Stimulated activated CD8-positive, alpha-beta memory T cell treated with anti-CD3 and anti-CD28 coated beads, Interleukin-7, amount 100 ng/mL, for 48 hours (primary cell): Measurements from ENCODE around the gene UGT2B7.
"Not testable (repeated sequence)": the region's sequence is repeated elsewhere in the genome, so short reads cannot be mapped to it uniquely, and the experiment has no call there.

Experiments
- DNase-seq, 2 donors: peaks; one replicate each; pipeline ENCODE4 v3.0.0-alpha.2; 2020; ENCODE audit warnings: low read depth in 1 of 2; ENCODE audit errors: extremely low read depth in 1 of 2

The UGT2B7 gene

GRCh38 chr4:69078852-69079251 lies 17.4 kb upstream of the UGT2B7 start:
- no peak for DNase-seq

DNA sequence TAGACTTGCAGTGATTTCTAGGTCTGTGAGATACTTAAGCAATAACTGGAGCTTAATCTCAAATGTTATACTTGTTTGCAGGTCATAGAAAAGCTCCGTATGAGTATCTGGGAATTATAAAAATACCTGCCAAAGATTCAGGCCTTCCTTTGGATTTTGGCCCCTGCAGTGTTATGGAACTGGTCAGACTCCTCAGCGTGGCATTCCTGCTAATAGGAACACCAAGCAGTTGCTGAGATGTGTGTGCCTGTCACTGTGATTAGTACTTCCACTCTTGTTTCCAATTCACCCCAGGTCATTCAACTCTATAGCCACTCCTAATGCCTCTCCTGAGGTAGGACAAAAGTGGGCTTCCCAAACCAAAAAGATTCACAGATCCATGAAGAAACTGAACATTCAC lies 7.8 kb upstream of the UGT2B7 start:
- no peak for DNase-seq

- DNase-seq = no peak
Measured at GRCh38 chr4:69089388-69089787, 6.9 kb upstream of the UGT2B7 start.

GRCh38 chr4:69092190-69092589 lies 4.1 kb upstream of the UGT2B7 start:
- DNase-seq = no peak

DNA sequence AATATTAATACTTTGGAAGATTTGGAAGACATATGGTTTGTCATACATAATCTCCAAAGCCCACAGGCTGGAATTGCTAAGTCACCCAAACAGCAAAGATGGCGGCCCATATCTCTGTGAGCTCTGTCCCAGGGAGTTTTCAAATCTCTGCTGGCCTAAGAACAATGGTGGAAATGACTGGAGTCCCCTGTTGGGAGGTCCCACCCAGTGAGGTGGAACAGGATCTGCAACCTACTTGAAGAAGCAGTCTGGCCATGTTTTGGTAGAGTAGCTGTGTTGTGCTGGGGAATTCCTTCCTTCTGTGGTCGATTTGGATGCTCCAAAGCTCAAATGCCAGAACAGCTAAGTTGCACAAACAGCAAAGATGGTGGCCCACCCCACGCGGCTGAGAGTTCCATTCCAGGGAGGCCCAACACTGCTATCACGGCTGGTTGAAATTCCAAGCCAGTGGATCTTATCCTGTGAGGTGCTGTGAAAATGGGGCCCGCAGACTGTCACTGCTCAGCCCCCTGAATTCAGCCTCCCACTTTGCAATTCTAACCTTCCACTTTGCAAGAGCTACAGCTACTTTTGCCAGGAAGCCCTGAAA lies 3.2 kb upstream of the UGT2B7 start:
- no peak for DNase-seq

DNA sequence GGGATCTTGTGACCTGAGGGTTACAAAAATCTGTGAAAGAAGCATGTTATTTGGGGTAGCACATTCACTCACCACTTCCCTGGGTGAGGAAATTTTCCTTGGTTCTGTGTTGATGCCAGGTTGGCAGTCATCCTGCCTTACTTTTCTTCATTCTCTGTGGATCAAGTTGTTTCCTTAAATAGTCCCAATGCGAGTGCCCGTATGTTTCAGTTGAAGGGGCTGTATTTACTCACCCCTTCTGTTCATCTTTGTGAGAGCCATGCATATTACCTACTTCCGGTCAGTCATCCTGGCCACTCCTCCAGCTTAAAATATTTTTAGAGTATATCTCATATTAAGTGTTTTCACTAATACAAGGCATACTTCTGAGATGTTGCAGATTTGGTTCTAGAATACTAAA lies 2.6 kb upstream of the UGT2B7 start:
- DNase-seq = no peak

DNA sequence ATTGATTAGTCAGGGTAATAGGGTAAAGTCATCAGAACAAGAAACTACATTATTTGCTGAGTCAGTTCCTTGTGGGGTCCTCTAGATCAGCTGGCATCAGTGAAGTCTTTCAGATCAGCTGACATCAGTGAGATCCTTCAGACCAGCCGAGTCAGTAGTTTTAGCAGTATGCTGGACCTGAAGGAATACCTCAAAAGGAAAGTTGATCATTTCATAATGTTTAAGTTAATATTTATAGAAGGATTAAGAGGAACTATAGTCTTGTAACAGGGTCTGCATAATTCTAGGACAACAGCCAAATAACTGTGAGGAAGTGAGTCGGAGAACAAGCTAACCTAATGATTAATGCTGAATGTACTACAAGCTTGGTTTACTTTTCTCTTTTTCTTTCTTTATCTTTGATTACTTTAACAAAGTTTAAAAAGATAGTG lies 958 bp upstream of the UGT2B7 start:
- no peak for DNase-seq

- no peak for DNase-seq
Measured at GRCh38 chr4:69096810-69097209, 536 bp downstream of the UGT2B7 start.

DNA sequence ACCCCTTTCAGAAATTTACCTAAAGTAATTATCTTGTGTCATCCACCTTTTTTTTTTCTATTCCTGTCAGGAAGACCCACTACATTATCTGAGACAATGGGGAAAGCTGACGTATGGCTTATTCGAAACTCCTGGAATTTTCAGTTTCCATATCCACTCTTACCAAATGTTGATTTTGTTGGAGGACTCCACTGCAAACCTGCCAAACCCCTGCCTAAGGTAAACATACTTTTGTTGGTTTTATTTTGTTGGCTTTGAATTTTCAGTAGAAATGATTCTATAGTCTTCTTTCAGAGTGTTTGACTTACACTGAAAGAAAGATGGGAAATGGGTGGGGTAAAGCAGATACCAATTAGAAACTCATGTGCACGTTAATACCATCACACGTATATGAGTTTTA lies 2.2 kb downstream of the UGT2B7 start:
- no peak for DNase-seq

GRCh38 chr4:69099910-69100309 lies 3.6 kb downstream of the UGT2B7 start:
- no peak for DNase-seq

- not testable (repeated sequence) for DNase-seq
Measured at GRCh38 chr4:69102668-69103067, 6.4 kb downstream of the UGT2B7 start.

- DNase-seq = no peak
Measured at GRCh38 chr4:69104719-69105275, 8.5 kb downstream of the UGT2B7 start.

DNA sequence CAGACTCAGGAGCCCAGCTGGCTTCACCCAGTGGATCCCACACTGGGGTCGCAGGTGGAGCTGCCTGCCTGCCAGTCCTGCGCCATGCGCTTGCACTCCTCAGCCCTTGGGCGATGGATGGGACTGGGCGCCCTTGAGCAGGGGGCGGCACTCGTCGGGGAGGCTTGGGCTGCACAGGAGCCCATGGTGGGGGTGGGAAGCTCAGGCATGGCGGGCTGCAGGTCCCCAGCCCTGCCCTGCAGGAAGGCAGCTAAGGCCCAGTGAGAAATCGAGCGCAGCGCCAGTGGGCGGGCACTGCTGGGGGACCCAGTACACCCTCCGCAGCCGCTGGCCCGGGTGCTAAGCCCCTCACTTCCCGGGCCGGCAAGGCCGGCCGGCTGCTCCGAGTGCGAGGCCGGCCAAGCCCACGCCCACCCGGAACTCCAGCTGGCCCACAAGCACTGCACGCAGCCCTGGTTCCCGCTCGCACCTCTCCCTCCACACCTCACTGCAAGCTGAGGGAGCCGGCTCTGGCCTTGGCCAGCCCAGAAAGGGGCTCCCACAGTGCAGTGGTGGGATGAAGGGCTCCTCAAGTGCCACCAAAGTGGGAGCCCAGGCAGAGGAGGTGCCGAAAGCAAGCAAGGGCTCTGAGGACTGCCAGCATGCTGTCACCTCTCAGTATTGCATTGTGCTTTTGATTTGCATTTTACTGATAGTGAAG lies 19.0 kb downstream of the UGT2B7 start:
- DNase-seq = not testable (repeated sequence)

DNA sequence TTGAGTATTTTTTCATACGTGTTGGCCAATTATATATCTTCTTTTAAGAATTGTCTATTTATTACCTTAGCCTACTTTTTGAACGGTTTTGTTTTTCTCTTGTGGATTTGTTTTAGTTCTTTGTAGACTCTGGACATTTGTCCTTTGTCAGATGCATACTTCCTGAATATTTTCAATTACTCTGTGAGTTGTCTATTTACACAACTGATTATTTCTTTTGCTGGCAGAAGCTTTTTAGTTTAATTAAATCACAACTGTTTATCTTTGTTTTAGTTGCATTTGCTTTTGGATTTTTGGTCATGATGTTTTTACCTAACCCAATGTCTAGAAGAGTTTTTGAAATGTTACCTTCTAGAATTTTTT lies 19.6 kb downstream of the UGT2B7 start:
- DNase-seq = no peak

DNA sequence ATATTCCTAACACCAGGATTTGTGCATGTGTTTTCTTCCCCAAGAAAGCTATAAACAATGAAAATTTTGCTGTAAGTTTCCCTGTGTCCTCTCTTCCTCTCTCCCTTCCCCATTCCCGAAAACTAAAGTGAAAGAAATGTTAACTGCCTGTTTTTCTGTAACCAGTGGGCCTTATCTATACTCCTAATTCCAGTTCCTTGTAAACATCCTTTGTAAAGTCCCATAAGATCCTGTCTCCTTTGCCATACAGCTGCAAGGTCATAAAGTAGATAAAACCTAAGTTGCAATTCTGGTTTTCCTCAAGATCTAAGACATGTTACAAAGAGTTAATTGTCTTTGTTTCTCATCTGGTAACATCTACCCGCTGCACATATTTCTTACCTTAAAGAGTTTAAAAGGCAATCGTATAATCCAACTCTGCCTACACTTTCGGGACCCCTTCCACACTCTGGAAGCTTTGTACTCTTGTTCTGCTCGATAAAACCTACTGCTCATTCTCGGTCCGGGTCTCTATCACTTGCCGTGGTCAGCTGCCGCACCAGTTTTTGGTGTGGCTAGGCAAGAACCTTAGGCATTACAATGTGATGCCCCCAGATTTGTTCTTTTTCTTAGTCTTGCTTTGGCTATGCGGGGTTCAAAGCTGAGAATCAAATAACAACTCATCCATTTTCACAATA lies 20.5 kb downstream of the UGT2B7 start:
- no peak for DNase-seq

DNA sequence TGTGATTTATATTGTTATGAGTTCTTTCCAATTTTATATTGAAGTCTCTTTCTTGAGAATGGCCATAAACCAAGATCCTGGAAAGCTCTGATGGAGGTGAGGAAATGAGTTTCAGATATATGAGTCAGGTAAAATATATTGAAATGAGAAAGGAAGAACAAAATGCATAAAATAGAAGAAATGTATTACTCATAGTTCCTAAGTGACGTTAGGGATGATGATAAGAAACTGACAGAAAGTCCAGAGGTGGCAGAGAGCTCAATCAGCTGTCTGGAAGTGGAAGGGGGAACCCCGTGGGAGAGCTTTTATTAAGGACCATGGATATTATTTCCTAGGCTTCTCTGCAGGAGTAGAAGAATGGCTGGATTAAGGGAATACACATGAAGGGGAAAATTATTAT lies 24.6 kb downstream of the UGT2B7 start:
- DNase-seq = no peak

GRCh38 chr4:69122476-69122875 lies 26.2 kb downstream of the UGT2B7 start:
- DNase-seq = no peak

- DNase-seq = no peak
Measured at GRCh38 chr4:69124941-69125340, 28.7 kb downstream of the UGT2B7 start.

GRCh38 chr4:69126024-69126423 lies 29.8 kb downstream of the UGT2B7 start:
- DNase-seq = no peak

GRCh38 chr4:69133993-69134392 lies 37.7 kb downstream of the UGT2B7 start:
- no peak for DNase-seq

- no peak for DNase-seq
Measured at GRCh38 chr4:69134471-69134870, 38.2 kb downstream of the UGT2B7 start.

GRCh38 chr4:69141320-69141719 lies 45.0 kb downstream of the UGT2B7 start:
- no peak for DNase-seq
